Skin epidermis (tissue), 12 donors: Measurements from ENCODE around the gene GATAD2A.
"Not testable (repeated sequence)": the region's sequence is repeated elsewhere in the genome, so short reads cannot be mapped to it uniquely, and the experiment has no call there.

Experiments
- H3K27ac ChIP-seq, 21 experiments: fragments of 200-600 bp; sonication (generic) in 11 of 21; one replicate each; pipeline ENCODE4 v1.5.0; 2020; ENCODE audit warnings: mild to moderate bottlenecking in 3 of 21, inconsistent platforms in 2 of 21, moderate library complexity in 2 of 21
- H3K4me3 ChIP-seq, 7 experiments: fragments of 200-600 bp; sonication (generic) in 2 of 7; one replicate each; pipeline ENCODE4 v1.5.0; 2020; ENCODE audit warnings: inconsistent platforms in 2 of 7, mild to moderate bottlenecking in 2 of 7, moderate library complexity in 1 of 7

The GATAD2A gene, protein sequence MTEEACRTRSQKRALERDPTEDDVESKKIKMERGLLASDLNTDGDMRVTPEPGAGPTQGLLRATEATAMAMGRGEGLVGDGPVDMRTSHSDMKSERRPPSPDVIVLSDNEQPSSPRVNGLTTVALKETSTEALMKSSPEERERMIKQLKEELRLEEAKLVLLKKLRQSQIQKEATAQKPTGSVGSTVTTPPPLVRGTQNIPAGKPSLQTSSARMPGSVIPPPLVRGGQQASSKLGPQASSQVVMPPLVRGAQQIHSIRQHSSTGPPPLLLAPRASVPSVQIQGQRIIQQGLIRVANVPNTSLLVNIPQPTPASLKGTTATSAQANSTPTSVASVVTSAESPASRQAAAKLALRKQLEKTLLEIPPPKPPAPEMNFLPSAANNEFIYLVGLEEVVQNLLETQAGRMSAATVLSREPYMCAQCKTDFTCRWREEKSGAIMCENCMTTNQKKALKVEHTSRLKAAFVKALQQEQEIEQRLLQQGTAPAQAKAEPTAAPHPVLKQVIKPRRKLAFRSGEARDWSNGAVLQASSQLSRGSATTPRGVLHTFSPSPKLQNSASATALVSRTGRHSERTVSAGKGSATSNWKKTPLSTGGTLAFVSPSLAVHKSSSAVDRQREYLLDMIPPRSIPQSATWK

GRCh38 chr19:19404879-19405860 is at the start of gene GATAD2A:
GATAD2A (plus strand) TSS chr19:19405675; CDS start chr19:19465346, 59,671 bp downstream.
- peak within 1 kb of the TSS; percentile 84 to 97 (median 93) for H3K27ac ChIP-seq
- H3K4me3 ChIP-seq: peak within 1 kb of the TSS; percentile 68 to 99 (median 97)

DNA sequence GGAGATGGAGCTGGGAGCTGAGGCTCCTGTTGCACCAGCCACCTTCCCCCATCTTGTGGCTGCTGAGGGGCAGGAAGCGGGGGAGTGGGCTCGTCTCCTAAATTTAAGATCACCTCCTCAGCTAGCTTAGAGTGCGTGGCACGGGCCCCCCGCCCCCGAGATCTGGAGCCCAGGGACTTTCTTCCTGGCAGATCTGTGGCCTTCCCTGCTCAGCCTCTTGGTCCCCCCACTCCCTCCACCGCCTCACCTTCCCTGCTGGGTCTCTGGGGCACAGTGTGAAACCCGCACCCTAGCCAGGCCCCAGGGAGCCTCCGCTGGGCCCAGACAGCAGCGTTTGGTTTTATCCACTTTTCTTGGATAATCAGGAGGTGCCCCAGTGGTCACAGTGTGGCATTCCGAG is 49.0 kb upstream of the GATAD2A start:
- no peak overlapping the region for H3K27ac ChIP-seq
- no peak overlapping the region for H3K4me3 ChIP-seq

GRCh38 chr19:19356901-19357566 is 48.4 kb upstream of the GATAD2A start:
- H3K4me3 ChIP-seq: no peak overlapping the region
- no peak overlapping the region for H3K27ac ChIP-seq

GRCh38 chr19:19361075-19361594 is 44.3 kb upstream of the GATAD2A start:
- H3K27ac ChIP-seq: peak overlapping the region in 1 of 21 experiments; percentile 31
- no peak overlapping the region for H3K4me3 ChIP-seq

DNA sequence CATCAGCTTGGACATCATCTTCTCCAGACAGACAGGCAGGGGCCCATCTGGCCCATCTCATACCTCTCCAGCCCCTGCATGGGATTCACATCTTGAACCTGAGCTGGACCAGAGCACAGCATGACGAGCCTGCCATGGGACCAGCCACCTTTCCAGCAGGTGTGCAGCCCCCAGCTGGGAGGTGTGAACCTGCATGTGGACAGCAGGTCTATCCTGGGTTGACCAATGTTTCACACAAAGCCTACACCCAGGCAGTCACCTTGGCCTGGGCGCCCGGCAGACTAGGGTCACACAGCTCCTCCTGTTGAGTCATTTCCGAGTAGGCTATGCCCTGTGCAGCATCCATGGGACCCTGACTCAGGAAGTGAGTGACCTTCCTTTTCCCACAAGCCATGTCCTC is 43.4 kb upstream of the GATAD2A start:
- Histone ChIP-seq H3K27ac (no peak overlapping the region), H3K4me3 (no peak overlapping the region)

DNA sequence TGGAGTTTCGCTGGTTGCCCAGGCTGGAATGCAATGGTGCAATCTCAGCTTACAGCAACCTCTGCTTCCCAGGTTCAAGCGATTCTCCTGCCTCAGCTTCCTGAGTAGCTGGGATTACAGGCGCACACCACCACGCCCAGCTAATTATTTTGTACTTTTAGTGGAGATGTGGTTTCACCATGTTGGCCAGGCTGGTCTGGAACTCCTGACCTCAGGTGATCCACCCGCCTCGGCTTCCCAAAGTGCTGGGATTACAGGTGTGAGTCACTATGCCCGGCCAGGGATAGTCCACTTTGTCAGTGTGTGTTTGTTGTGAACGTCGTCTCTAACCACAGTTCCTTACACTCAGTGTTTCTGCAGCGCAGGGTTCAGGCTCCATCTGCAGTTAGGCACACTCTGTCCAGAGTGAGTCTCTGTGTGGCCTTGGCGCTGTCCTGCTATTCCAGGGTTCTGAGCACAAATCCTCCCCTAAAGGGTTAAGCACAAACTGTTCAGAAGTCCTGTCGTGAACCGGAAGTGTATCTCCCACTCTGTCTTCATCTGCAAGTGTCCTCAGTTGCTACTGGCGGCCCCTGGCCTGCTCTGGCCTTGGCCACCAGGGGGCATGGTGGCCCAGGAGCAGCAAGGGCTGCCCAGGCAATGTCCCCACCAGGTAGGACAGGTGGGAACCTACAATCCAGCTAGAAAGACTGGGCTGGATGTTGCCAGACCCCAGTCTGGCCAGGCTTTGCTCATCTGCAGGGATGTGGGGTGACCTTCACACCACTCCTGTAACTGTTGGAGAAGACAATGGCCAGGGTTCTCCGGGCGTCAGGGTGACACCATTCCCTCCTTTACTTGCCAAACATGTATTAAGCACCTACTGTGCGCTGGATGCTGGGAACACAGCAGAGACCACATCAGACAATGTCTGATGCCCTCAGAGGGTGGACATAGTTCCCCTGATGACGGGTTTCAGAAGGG is 38.8 kb upstream of the GATAD2A start:
- Histone ChIP-seq H3K27ac (peak overlapping the region in 6 of 21 experiments; percentile 12 to 58 (median 33)), H3K4me3 (no peak overlapping the region)

- Histone ChIP-seq H3K4me3 (no peak overlapping the region), H3K27ac (peak overlapping the region in 1 of 21 experiments; percentile 19)
These were observed 37.4 kb upstream of the GATAD2A start for GRCh38 chr19:19368087-19368486.

- Histone ChIP-seq H3K4me3 (no peak overlapping the region), H3K27ac (no peak overlapping the region)
These were observed 34.4 kb upstream of the GATAD2A start for GRCh38 chr19:19371059-19371458.

GRCh38 chr19:19372656-19373416 is 32.6 kb upstream of the GATAD2A start:
- H3K4me3 ChIP-seq: peak overlapping the region in 1 of 7 experiments; percentile 5
- H3K27ac ChIP-seq: peak overlapping the region in 20 of 21 experiments; percentile 28 to 83 (median 62)

GRCh38 chr19:19379527-19379926 is 25.9 kb upstream of the GATAD2A start:
- H3K27ac ChIP-seq: peak overlapping the region in 6 of 21 experiments; percentile 11 to 79 (median 24)

GRCh38 chr19:19380316-19380715 is 25.2 kb upstream of the GATAD2A start:
- not testable (repeated sequence) for H3K4me3 ChIP-seq
- peak overlapping the region in 11 of 21 experiments; percentile 7 to 61 (median 30) for H3K27ac ChIP-seq

More at GRCh38 chr19:19379527-19379926, 25.9 kb upstream of the GATAD2A start:
- H3K4me3 ChIP-seq: no peak overlapping the region

- peak overlapping the region in 14 of 21 experiments; percentile 7 to 61 (median 30) for H3K27ac ChIP-seq
These were observed 24.2 kb upstream of the GATAD2A start for GRCh38 chr19:19381007-19381926.

DNA sequence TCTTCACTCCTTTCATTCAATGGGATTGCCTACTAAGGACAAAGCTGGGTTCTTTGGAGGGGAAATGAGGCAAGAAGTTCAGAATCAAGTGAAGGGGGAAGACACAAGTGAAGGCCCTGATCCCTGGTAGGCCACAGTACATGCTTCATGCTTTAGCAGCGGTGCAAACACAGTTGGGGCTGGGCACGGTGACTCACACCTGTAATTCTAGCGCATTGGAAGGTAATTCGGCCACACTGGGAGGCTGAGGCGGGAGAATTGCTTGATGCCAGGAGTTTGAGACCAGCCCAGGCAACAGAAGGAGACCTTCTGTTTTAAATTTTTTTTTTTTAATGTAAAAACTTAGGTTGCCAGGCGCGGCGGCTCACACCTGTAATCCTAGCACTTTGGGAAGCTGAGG is 23.4 kb upstream of the GATAD2A start:
- Histone ChIP-seq H3K27ac (peak overlapping the region in 3 of 21 experiments; percentile 9 to 61 (median 38)), H3K4me3 (no peak overlapping the region)

More at GRCh38 chr19:19381007-19381926, 24.2 kb upstream of the GATAD2A start:
- H3K4me3 ChIP-seq: no peak overlapping the region

DNA sequence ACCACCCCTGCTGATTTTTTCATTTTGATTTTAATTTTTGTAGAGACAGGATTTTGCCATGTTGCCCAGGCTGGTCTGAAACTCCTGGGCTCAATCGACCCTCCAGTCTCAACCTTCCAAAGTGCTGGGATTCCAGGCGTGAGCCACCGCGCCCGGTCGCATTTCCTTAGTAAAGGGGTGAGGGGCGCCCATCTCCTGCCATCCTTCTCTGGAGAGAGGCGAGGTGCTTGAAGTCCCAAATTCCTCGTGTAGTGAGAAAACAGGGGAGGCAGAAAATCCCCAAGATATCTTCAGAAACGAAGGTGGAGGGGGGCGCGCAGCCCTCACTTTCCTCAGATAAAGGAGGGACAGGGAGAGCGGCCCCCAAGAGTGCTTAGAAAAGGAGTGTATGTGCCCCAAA is 21.0 kb upstream of the GATAD2A start:
- peak overlapping the region in 6 of 7 experiments; percentile 59 to 88 (median 79) for H3K4me3 ChIP-seq
- H3K27ac ChIP-seq: peak overlapping the region in 17 of 21 experiments; percentile 67 to 94 (median 86)

GRCh38 chr19:19385131-19385895 is 20.2 kb upstream of the GATAD2A start:
- Histone ChIP-seq H3K4me3 (peak overlapping the region; percentile 59 to 93 (median 84)), H3K27ac (peak overlapping the region; percentile 36 to 96 (median 92))
